GM12892 (cell line): ENCODE data around the gene OR5AK2.

Experiments used
- POLR2A ChIP-seq: IDR thresholded peaks from 2 replicates; pipeline ENCODE4 v1.6.1; 2011; ENCODE audit warnings: low read depth, low read length, control low read depth
- TAF1 ChIP-seq: IDR thresholded peaks from 2 replicates; pipeline ENCODE4 v1.6.1; 2011; ENCODE audit warnings: low read depth, mild to moderate bottlenecking, control low read depth, low read length, borderline replicate concordance

DNA sequence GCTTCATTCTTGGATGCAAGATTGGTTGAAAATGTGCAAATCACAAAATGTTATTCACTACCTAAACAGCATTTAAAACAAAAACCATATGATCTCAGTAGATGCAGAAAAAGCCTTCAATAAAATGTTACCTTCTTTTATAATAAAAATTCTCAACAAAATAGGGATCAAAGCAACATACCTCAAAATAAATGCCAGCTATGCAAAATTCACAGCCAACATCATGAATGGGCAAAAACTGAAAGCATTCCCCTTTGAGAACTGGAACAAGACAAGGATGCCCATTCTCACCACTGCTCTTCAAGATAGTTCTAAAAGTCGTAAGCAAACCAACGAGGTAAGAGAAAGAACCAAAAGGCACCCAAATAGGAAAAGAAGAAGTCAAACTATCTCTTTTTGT, 2.0 kb downstream of the OR5AK2 start:
- TF ChIP-seq TAF1 (no peak), POLR2A (no peak)
